SKM-1 treated with dmso at 0.1 percent for 144 hours (cell line): ENCODE results near the gene DGKH.
"Not testable (repeated sequence)": the region's sequence is repeated elsewhere in the genome, so short reads cannot be mapped to it uniquely, and the experiment has no call there.

Experiments used
- DNase-seq: peaks from one replicate; lab custom pipeline; 2025; ENCODE audit not compliant: unreplicated experiment; lab: John Stamatoyannopoulos, UW

Gene DGKH

DNA sequence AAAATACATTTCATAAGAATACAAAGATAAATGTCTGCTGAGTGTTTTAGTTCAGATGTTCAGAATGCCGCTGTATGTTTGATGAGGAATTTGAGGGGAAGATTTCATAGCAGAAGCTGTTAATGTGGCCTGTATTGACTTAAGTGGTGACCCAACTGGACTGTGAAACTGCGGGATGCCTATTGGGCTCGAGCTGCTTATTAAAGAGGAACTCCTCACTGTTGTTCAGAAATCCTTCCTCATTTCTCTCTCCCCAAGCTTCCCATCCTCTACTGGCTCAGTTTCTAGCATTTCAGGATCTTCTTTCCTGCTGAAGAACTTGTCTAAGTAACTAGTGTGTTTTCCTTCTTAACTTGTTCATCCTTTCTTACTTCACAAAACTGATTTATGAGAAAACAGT is 20.4 kb downstream of the DGKH start:
- DNase-seq, result peak; percentile 58

- not testable (repeated sequence) for DNase-seq
Measured at GRCh38 chr13:42070599-42070998, 22.2 kb downstream of the DGKH start.

- not testable (repeated sequence) for DNase-seq
Measured at GRCh38 chr13:42071179-42071578, 22.7 kb downstream of the DGKH start.

DNA sequence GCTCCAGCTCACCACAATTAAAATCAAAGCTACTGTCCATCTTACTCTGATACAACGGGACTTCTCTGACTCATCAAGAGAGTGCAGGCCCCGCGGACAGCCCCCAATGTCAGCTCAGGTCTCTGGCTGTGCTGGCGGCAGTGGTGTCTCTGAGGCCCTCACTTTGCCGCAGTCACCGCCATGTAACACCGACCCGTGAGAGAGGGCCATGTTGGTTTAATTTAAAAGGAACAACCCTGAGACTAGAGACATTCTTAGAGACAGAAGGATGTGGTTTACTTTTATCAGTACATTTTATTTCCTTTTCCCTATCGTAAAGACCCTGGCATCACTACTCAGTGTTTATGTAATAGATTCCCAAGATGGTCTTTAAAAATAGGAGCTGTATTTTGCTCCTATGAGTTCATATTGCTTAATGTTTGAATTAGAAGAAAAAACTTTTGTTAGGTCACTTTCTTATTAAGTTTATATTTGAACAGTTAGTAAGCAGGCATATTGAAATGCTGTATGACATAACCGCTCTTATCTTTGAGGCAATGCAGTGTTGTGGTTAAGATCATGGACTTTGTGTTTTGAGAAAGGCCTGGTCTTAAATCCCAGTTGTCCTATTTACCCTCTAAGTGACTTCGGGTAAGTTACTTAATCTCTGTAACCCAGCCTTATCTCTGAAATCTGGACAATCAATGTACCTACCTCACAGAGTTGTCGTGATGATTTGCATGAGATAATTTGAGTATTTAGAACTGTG is 23.4 kb downstream of the DGKH start:
- DNase-seq, result no peak

- DNase-seq, result no peak
Measured at GRCh38 chr13:42073683-42074082, 25.2 kb downstream of the DGKH start.

- DNase-seq, result no peak
Measured at GRCh38 chr13:42075517-42075916, 27.1 kb downstream of the DGKH start.

DNA sequence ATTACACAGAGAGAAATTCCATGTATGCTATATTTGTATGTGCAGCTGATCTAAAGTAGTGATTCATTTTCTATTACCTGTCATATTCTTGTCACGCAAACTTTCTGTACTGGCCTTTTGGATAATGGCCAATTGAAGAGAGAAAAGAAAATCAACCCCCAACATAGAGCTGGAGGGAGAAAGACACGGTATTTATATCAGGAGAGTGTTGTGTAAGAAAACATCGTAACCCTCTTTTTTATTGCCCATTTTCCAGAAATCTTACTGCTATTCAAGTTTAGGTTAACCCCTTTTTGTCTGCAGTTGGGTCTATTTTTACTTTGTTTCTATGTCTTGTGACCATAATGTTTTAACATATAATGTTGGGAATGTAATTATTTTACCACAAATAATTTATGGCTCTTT is 27.9 kb downstream of the DGKH start:
- DNase-seq, result no peak

DNA sequence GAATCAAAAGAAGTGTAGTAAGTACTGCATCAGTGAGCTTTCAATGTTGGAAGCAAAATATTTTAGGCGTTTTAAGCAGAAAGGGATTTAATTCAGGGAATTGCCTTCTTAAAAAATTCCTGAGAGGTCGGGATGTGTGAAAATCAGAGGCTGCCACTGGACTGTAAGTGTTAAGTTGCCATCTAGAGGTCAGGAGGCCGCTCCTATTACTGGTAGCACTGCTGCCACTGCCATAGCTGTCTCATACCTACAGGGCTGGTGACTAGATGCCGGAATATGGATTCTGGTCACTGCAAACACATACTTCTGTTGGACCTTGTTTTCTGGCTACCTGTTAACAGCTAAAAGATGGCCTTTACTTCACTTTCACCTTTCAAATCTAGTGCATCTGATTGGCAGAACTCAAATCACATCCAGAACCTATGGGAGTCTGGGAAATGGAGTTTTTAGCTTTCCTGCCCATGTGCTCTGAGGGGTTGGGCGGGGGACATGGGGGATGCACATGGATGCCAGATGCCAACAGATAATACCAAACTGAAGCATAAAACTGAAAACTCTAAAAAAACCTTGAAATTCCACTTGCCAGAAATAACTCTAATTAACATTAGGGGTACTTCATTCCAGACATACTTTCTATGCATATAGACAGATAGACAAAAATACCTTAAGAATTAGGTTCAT is 29.8 kb downstream of the DGKH start:
- no peak for DNase-seq

DNA sequence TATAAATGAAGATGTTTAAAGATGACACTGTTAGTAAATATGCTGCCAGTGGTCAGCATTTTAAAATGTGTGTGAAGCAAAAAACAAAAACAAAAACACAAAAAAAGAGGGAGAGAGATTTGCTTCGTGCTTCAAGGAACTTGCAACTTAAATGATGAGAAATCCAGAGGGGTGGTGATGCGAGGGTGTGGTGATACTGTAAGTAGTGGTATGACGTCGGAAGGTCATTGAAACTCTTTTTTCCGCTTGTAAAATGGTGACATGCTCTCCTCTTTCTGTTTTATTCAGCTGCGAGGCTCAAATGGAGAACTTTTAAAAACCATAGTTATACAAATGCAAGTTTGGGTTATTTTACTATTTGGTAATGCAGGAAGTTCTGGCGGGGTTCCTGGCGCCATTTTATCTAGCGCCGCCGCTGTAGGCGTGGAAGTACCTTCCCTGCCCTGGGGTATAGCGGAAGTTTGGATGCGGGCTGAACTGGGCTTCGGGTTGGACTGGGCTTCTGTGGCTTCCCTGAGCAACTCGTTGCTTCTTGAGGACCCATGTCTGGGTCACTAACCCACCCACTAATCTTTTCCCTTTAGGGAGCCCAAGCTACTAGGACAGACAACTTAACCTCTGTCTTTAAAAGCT is 34.8 kb downstream of the DGKH start:
- no peak for DNase-seq

DNA sequence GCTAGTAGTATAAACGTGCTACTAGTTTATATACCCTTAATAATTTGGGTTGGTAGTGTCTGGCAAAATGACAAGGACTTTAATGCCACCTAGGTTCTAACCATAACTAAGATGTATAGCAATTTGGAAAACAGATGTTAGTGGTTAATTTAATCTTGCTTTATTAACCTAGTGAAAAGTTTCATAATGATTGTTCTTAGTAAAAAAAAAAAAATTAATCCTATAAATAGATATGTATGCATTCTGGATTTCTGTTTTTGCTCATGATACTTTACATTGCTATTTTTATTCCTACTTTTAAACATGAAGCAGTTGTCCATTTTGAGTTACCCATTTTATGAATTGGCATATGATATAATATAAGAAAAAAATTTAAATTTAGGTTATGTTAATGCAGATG is 36.3 kb downstream of the DGKH start:
- DNase-seq, result no peak

GRCh38 chr13:42086582-42086981 is 38.1 kb downstream of the DGKH start:
- DNase-seq, result no peak

DNA sequence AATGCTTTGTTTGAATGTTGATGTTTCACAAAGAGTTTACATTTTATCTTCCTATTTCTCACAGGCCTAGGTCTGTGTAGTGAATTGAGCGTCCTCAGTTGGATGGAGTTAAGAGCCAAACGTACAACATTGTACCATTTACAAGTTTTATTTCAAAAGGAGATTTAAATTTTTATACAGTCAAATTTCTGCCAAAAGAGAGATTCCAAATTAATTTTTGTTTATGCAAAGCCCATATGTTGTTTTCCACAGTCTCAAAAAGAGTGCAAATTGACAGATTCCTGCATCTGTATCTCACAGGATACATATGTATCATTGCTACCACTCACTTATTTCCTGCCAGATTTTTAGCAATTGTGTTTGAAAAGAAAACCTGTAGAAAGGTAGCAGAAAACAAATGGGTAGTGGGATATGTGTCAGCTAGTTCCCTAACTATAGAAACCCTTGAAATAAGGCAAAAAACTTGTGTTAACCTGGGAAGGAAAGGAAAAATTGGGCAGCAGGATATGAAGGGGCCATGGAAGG is 46.1 kb downstream of the DGKH start:
- no peak for DNase-seq

DNA sequence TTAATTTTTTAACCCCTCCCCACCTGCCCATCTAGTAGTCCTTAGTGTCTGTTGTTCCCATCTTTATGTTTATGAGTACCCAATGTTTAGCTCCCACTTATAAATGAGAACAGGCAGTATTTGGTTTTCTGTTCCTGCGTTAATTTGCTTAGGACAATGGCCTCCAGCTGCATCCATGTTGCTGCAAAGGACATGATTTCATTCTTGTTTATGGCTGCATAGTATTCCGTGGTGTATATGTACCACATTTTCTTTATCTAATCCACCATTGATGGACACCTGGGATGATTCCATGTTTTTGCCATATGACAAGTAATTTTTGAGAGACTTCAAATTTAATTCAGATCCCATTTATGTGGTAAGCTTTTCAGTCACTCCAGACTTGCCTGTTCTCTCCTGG is 47.8 kb downstream of the DGKH start:
- not testable (repeated sequence) for DNase-seq

DNA sequence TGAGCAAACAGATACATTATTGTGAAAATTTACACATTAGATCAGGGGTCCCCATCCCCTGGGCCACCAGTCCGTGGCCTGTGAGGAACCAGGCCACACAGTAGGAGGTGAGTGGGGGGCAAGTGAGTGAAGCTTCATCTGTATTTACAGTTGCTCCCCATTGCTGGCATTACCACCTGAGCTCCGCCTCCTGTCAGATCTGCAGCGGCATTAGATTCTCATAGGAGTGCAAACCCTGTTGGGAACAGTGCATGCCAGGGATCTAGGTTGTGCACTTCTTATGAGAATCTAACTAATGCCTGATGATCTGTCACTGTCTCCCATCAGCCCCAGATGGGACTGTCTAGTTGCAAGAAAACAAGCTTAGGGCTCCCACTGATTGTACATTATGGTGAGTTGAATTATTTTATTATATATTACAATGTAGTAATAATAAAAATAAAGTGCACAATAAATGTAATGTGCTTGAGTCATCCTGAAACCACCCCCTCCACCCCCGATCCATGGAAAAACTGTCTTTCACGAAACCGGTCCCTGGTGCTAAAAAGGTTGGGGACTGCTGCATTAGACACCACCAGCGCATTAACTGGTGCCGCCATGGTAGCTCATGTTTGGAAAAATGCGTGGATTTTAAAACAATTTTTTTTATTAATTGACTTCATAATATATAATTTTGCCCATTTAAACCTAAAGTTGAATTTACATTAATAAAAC is 51.7 kb downstream of the DGKH start:
- no peak for DNase-seq

- DNase-seq, result no peak
Measured at GRCh38 chr13:42100960-42101359, 52.5 kb downstream of the DGKH start.

- no peak for DNase-seq
Measured at GRCh38 chr13:42101821-42102585, 53.6 kb downstream of the DGKH start.

DNA sequence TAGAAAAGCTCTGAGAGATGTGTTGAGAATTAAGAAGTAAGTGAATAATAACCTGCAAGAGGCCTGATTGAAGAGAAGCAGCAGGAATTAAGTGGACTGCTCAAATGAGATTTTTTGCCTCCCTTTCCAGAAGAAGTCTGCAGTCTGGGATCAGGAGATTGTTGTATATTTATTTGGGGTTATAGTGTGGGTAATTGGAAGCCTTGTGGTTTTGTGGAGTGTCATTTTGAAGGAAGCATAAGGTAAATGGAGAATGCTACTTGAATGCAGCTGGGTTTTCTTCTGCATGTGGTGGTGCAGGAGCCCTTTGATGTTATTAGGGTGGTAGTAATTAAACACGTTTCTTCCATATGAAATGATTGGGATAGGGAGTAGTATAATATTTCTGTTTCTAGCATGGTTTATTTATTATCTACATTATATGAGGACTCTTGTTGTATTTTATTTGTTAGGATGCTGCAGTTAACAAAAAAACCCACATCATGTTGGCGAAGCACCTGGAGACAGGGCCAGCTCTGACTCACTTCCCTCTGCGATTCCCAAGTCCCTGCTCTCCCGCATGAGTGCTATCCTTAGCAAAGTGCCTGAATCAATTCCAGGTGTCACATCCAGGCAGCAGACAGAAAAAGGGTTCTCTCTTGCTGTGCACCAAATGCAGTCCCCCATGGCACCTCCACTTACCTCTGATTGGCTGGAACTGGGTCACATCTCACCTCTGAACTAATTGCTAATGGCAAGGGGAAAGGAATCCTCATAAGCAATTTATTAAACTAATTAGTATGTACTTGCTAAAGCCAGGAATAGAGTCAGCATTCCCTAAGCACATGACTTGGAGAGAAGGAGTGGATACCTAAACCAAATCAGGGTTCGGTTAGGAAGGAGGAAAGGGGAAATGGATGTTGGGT is 54.8 kb downstream of the DGKH start:
- no peak for DNase-seq

DNA sequence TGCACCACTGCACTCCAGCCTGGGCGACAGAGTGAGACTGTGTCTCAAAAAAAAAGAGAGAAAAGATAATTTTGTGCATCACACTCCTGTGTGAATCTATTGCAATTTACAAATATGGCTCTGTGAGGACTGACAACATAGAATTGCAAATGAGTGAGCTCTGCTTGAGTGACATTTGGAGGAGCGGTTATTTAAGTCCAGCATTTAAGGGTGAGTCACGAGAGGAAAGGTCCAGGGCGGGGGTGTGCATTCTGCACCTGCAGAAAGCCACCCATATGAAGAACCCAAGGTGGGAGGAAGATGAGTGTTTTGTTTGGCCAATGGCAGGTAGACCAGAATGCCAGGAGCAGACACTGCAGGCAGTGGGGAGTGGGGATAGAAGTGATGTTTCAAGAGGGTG is 58.5 kb downstream of the DGKH start:
- DNase-seq, result no peak

DNA sequence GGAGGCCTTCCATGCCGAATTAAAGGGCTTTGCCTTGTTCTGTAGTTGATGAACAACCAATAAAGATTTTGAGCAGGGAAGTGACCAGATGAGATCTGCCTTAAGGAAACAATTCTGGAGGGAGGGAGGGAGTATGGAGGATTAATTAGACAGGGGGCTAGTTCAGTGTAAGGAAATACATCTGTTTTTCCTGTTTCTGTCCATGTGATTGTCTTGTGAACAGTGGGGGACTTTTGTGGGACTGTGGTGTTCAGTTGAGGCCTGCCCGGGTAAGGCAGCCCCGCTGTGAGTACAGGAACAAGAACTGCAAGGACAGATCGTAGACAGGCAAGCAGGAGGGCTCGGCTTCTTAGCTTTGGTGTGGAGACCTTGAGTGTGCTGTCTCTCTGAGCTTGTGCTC is 59.0 kb downstream of the DGKH start:
- DNase-seq, result no peak

DNA sequence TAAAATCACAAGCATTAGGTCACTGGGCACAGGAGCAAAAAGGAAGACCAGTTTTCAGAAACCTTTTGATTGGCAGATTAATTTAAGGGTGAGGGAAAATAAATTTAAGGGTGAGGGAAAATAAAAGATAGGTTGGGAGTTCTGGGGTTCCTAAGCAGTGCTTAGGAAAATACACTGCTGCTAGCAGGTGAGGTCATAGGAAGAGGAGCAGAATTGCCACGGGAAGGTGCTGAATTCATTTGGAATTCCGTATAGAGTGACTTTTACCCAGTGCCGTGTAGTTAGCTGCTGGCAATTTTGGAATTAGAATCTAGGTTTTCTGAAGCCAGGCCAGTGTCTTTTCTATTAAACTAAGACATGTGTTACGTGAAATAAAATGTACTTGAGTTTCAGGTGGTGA is 59.8 kb downstream of the DGKH start:
- DNase-seq, result no peak
